CD8-positive, alpha-beta memory T cell (primary cell): Measurements from ENCODE around the gene RABL6. TPM values are rescaled to one million over a fixed set of nuclear protein-coding genes. Genes with fewer than 3 reads are reported as not detected.

Experiments used
- CTCF ChIA-PET: fragments of 350-600 bp; sonication (Branson Sonifier 250); formaldehyde crosslinking; loops from one replicate; lab custom pipeline; 2021; ENCODE audit warnings: antibody characterized with exemption; lab: Charles Lee
- POLR2A ChIA-PET: fragments of 350-600 bp; sonication (Branson Sonifier 250); formaldehyde crosslinking; loops from one replicate; lab custom pipeline; 2021; ENCODE audit warnings: antibody characterized with exemption; lab: Charles Lee
- DNase-seq, 5 donors: peaks; one replicate each; pipeline versions ENCODE4 v3.0.0 to v3.0.0-alpha.2; 2020 to 2022; ENCODE audit warnings: mixed read lengths in 1 of 5
- H3K27ac ChIP-seq: one replicate; pipeline ENCODE4 v1.7.0; 2013; ENCODE audit warnings: low read depth, mild to moderate bottlenecking, low read length, moderate library complexity
- H3K27me3 ChIP-seq: 2 replicates; pipeline ENCODE4 v1.7.0; 2013; ENCODE audit warnings: low read length, mild to moderate bottlenecking; ENCODE audit not compliant: insufficient read depth, poor library complexity, severe bottlenecking
- H3K36me3 ChIP-seq: 2 replicates; pipeline ENCODE4 v1.7.0; 2013; ENCODE audit warnings: mild to moderate bottlenecking, low read length, moderate library complexity; ENCODE audit not compliant: insufficient read depth
- H3K4me1 ChIP-seq: 2 replicates; pipeline ENCODE4 v1.7.0; 2013; ENCODE audit warnings: mild to moderate bottlenecking, low read length, moderate library complexity; ENCODE audit not compliant: insufficient read depth
- H3K4me3 ChIP-seq: 2 replicates; pipeline ENCODE4 v1.7.0; 2013; ENCODE audit warnings: mild to moderate bottlenecking, low read length
- H3K9me3 ChIP-seq: 2 replicates; pipeline ENCODE4 v1.7.0; 2013; ENCODE audit warnings: mild to moderate bottlenecking, low read length
- H3K27ac Mint-ChIP-seq, 8 donors: one replicate each; pipeline ENCODE4 v1.8.0; 2020 to 2021; ENCODE audit warnings: mixed read lengths in 8 of 8, mild to moderate bottlenecking in 6 of 8, inconsistent platforms in 3 of 8, moderate library complexity in 3 of 8
- H3K27me3 Mint-ChIP-seq, 2 donors: one replicate each; pipeline ENCODE4 v1.8.0; 2020 to 2021; ENCODE audit warnings: mixed read lengths in 2 of 2, mild to moderate bottlenecking in 1 of 2, moderate library complexity in 1 of 2
- H3K36me3 Mint-ChIP-seq, 3 donors: one replicate each; pipeline ENCODE4 v1.8.0; 2020 to 2021; ENCODE audit warnings: mixed read lengths in 3 of 3, inconsistent platforms in 1 of 3, mild to moderate bottlenecking in 1 of 3
- H3K4me1 Mint-ChIP-seq, 3 donors: one replicate each; pipeline ENCODE4 v1.8.0; 2020 to 2021; ENCODE audit warnings: mixed read lengths in 3 of 3, inconsistent platforms in 1 of 3, mild to moderate bottlenecking in 1 of 3
- H3K4me3 Mint-ChIP-seq, 7 donors: one replicate each; pipeline ENCODE4 v1.8.0; 2020 to 2021; ENCODE audit warnings: mixed read lengths in 7 of 7, mild to moderate bottlenecking in 6 of 7, moderate library complexity in 4 of 7, inconsistent platforms in 2 of 7
- H3K9me3 Mint-ChIP-seq, 5 donors: one replicate each; pipeline ENCODE4 v1.8.0; 2020 to 2022; ENCODE audit warnings: mixed read lengths in 5 of 5, mild to moderate bottlenecking in 3 of 5, moderate library complexity in 2 of 5, inconsistent platforms in 1 of 5
- polyA plus RNA-seq: library from polyadenylated mRNA; unstranded; fragments of 300-500 nt; fragmentation: Illumina TruSeq; gene quantifications from one replicate; pipeline ENCODE4 v1.2.3, GENCODE V29; 2021
- total RNA-seq, 2 experiments: library from RNA; stranded (reverse); gene quantifications; one replicate each; pipeline ENCODE4 v1.2.3, GENCODE V29; 2021

The RABL6 gene
- total and polyA plus RNA-seq, 3 experiments from 2014 or later = 20.9 to 106 (median 98.2) TPM

DNA sequence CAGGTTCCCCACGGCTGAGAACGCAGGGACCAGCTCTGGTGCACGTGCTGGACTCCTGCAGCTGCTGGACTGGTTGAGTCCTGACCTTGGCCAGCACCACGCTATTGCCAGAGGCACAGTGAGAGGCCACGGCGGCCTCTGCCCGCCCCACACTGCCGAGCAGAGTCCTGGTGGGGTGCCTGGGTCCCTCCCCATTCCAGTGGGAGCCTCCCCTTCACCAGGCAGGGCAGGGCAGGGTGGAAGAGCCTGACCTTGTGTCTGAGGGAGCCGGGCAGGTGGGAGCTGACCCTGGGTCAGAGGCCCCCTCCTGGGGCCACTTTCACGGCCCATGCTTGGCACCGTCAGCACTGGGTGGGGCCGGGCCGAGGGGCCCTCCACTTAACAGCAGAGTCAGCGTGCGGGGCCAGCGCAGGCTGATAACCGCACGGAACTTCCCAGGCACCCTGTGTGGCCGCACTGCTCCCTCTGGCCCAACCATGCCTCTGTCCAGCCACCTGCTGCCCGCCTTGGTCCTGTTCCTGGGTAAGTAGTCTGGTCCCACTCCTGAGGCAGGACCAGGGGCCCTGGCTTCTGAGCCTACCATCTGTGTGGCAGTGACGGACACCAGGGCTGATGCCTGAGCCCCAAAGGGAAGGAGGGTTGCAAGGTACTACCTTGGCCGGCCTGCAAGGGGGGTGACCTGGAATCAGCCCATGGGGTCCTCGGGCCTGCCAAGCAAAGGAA, 44.4 kb downstream of the RABL6 start, which contains the start of gene MAMDC4:
MAMDC4 (plus strand) TSS at position 406 of the 723 bp plus-strand sequence; CDS start at position 477, 71 bp downstream.
- peak within 1 kb of the TSS in 1 of 7 donors; percentile 68 for H3K4me3 Mint-ChIP-seq
- POLR2A ChIA-PET = no interaction called here
- peak in 1 of 5 donors; percentile 43 for DNase-seq
- CTCF ChIA-PET = interaction anchor here (1.5 to 1.6 kb wide), 2 partner anchors 10 to 195 kb away, joined by 3 to 6 read pairs; partner anchors contain the start of gene AJM1
- H3K27ac ChIP-seq = no peak within 1 kb of the TSS
- peaks cover 4 to 12% of the 10 kb centered on the region in 2 donors for H3K27me3 Mint-ChIP-seq
- peaks cover 4% of the 10 kb centered on the region for H3K27me3 ChIP-seq
- no peaks in the 10 kb centered on the region for H3K9me3 ChIP-seq
- H3K36me3 Mint-ChIP-seq = peaks cover 0 to 5% (median 0%) of the 10 kb centered on the region in 3 donors
- H3K4me1 ChIP-seq = peaks cover 17% of the 10 kb centered on the region
- H3K27ac Mint-ChIP-seq = peak within 1 kb of the TSS in 2 of 8 donors; percentile 24 to 27
- H3K4me1 Mint-ChIP-seq = peaks cover 0 to 21% (median 10%) of the 10 kb centered on the region in 3 donors
- H3K9me3 Mint-ChIP-seq = peaks cover 0 to 2% (median 0%) of the 10 kb centered on the region in 5 donors
- H3K36me3 ChIP-seq = no peaks in the 10 kb centered on the region
- no peak within 1 kb of the TSS for H3K4me3 ChIP-seq

DNA sequence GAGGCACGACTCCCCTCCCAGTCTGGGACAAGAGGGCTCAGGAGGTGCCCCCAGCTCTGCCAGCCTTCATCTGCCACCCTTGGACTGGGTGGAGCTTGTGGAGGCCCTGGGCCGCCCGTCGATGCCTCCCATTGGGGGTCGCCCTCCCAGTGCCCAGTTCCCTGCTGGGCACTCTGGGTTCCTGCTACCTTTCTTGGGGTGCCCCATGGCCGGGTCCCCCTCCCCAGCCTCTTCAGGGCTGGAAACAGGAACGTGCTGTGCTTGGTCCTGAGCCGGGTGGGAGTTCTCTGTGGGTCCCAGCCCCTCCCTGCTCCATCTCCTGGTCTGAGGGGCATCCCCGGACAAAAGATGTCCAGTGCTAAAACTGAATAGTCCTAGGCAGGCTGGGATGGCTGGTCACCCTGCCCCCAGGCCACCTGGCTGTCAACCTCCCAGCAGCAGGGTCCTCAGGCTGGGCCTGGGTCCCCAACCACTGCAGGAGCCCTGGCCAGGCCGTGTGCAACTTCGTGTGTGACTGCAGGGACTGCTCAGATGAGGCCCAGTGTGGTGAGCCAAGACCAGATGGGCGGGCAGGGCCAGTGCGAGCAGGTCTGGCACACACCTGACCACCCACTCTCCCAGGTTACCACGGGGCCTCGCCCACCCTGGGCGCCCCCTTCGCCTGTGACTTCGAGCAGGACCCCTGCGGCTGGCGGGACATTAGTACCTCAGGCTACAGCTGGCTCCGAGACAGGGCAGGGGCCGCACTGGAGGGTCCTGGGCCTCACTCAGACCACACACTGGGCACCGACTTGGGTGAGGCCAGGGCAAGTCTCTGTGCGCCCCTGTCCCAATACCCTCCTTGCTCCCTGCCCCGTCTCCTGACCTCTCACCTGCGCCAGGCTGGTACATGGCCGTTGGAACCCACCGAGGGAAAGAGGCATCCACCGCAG, 45.2 kb downstream of the RABL6 start:
- H3K4me1 Mint-ChIP-seq = peaks cover 0 to 14% (median 6%) of the 10 kb centered on the region in 3 donors
- H3K9me3 Mint-ChIP-seq = peaks cover 0 to 2% (median 0%) of the 10 kb centered on the region in 5 donors
- peaks cover 0 to 7% of the 10 kb centered on the region in 2 donors for H3K27me3 Mint-ChIP-seq
- DNase-seq = peak in 1 of 5 donors; percentile 41
- H3K4me1 ChIP-seq = peaks cover 12% of the 10 kb centered on the region
- ChIA-PET CTCF (interaction anchor here (1.6 kb wide), 1 partner anchor 194 kb away, joined by 3 read pairs; no protein-coding TSS in a partner anchor), POLR2A (no interaction called here)
- no peak overlapping the region for H3K27ac Mint-ChIP-seq
- H3K9me3 ChIP-seq = no peaks in the 10 kb centered on the region
- no peak overlapping the region for H3K27ac ChIP-seq
- no peak overlapping the region for H3K4me3 ChIP-seq
- H3K27me3 ChIP-seq = peaks cover 2% of the 10 kb centered on the region
- H3K36me3 ChIP-seq = no peaks in the 10 kb centered on the region
- H3K36me3 Mint-ChIP-seq = peaks cover 0 to 5% (median 0%) of the 10 kb centered on the region in 3 donors
- H3K4me3 Mint-ChIP-seq = no peak overlapping the region

DNA sequence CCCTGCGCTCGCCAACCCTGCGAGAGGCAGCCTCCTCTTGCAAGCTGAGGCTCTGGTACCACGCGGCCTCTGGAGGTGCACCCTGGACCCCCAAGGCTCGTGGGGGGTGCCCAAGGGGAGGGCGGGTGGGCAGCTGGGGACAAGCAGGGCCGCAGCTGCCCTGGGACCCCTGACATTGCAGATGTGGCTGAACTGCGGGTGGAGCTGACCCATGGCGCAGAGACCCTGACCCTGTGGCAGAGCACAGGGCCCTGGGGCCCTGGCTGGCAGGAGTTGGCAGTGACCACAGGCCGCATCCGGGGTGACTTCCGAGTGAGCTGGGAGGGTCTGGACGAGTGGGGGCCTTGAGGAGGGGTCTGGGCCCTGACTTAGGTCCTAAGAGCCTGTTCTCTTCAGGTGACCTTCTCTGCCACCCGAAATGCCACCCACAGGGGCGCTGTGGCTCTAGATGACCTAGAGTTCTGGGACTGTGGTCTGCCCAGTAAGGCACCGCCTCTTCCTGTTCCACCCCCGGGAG, 45.9 kb downstream of the RABL6 start:
- ChIA-PET CTCF (no interaction called here), POLR2A (no interaction called here)
- H3K4me3 ChIP-seq = no peak overlapping the region
- Mint-ChIP-seq H3K27ac (no peak overlapping the region), H3K9me3 (peaks cover 0 to 2% (median 0%) of the 10 kb centered on the region in 5 donors), H3K4me3 (no peak overlapping the region), H3K36me3 (peaks cover 0 to 5% (median 0%) of the 10 kb centered on the region in 3 donors), H3K27me3 (peaks cover 0 to 5% of the 10 kb centered on the region in 2 donors), H3K4me1 (peaks cover 0 to 12% (median 5%) of the 10 kb centered on the region in 3 donors)
- no peaks in the 10 kb centered on the region for H3K9me3 ChIP-seq
- no peak overlapping the region for H3K27ac ChIP-seq
- DNase-seq = peak in 1 of 5 donors; percentile 43
- no peaks in the 10 kb centered on the region for H3K36me3 ChIP-seq
- H3K4me1 ChIP-seq = peaks cover 9% of the 10 kb centered on the region
- no peaks in the 10 kb centered on the region for H3K27me3 ChIP-seq

DNA sequence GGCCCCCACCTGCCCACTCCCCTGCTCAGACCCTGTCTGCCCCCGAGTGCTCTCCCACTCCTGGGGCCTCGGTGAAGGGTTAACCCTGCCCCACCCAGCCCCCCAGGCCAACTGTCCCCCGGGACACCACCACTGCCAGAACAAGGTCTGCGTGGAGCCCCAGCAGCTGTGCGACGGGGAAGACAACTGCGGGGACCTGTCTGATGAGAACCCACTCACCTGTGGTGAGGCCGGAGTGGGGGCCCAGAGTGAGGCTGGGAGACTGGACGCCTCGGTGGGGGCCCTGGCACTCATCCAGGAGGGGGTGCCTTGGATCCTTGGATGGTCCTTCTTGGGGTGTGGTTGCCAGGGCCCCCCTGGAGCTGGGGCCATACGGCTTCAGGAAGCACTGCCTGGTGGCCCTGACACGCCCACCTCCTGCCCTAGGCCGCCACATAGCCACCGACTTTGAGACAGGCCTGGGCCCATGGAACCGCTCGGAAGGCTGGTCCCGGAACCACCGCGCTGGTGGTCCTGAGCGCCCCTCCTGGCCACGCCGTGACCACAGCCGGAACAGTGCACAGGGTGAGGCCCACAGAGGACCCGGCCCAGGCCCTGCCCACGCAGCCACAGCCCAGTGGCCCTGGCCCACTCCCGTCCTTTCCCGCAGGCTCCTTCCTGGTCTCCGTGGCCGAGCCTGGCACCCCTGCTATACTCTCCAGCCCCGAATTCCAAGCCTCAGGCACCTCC, 46.5 kb downstream of the RABL6 start:
- peak in 1 of 5 donors; percentile 44 for DNase-seq
- ChIA-PET CTCF (no interaction called here), POLR2A (no interaction called here)
- Histone ChIP-seq H3K4me3 (no peak overlapping the region), H3K27ac (no peak overlapping the region), H3K9me3 (no peaks in the 10 kb centered on the region), H3K4me1 (peaks cover 9% of the 10 kb centered on the region), H3K36me3 (no peaks in the 10 kb centered on the region), H3K27me3 (no peaks in the 10 kb centered on the region)
- Mint-ChIP-seq H3K4me3 (no peak overlapping the region), H3K36me3 (peaks cover 0 to 1% (median 0%) of the 10 kb centered on the region in 3 donors), H3K9me3 (no peaks in the 10 kb centered on the region), H3K4me1 (peaks cover 0 to 8% (median 2%) of the 10 kb centered on the region in 3 donors), H3K27ac (no peak overlapping the region), H3K27me3 (peaks cover 0 to 1% of the 10 kb centered on the region in 2 donors)

DNA sequence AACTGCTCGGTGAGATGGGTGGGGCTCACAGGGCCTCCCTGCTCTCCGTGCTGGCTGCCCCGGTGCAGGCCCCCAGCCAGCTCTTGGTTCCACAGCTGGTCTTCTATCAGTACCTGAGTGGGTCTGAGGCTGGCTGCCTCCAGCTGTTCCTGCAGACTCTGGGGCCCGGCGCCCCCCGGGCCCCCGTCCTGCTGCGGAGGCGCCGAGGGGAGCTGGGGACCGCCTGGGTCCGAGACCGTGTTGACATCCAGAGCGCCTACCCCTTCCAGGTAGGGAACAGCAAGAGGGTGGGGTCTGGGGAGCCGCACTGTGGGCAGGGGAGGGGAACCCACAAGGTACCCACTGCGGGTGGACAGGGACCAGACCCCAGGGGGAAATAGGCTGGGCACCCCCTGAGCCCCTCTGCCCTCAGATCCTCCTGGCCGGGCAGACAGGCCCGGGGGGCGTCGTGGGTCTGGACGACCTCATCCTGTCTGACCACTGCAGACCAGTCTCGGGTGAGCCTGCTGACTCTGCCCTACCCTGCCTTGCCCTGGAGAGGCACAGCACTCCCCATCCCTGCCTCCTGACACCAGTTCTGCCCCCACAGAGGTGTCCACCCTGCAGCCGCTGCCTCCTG, 47.2 kb downstream of the RABL6 start:
- Histone ChIP-seq H3K4me3 (no peak overlapping the region), H3K9me3 (no peaks in the 10 kb centered on the region), H3K36me3 (no peaks in the 10 kb centered on the region), H3K27me3 (no peaks in the 10 kb centered on the region), H3K4me1 (peaks cover 6% of the 10 kb centered on the region), H3K27ac (no peak overlapping the region)
- Mint-ChIP-seq H3K9me3 (no peaks in the 10 kb centered on the region), H3K27ac (no peak overlapping the region), H3K27me3 (no peaks in the 10 kb centered on the region), H3K4me3 (no peak overlapping the region), H3K36me3 (no peaks in the 10 kb centered on the region), H3K4me1 (peaks cover 0 to 3% (median 0%) of the 10 kb centered on the region in 3 donors)
- ChIA-PET CTCF (no interaction called here), POLR2A (no interaction called here)
- peak in 1 of 5 donors; percentile 41 for DNase-seq

DNA sequence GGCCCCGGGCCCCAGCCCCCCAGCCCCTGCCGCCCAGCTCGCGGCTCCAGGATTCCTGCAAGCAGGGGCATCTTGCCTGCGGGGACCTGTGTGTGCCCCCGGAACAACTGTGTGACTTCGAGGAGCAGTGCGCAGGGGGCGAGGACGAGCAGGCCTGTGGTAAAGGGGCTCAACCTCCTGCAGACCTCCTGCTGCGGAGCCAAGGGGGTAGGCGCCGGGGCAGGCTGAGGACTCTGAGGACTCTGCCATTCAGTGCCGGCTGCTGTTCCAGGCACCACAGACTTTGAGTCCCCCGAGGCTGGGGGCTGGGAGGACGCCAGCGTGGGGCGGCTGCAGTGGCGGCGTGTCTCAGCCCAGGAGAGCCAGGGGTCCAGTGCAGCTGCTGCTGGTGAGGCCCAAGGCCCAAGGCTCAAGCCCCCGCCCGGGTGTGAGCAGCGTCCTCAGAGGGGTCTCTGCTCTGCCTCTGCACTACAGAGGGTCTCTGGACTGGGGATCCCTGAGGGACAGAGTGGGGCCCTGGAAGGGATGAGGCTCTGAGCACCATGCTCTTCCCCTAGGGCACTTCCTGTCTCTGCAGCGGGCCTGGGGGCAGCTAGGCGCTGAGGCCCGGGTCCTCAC, 47.8 kb downstream of the RABL6 start:
- no peaks in the 10 kb centered on the region for H3K27me3 Mint-ChIP-seq
- H3K9me3 ChIP-seq = no peaks in the 10 kb centered on the region
- no peaks in the 10 kb centered on the region for H3K4me1 Mint-ChIP-seq
- no peak overlapping the region for H3K4me3 ChIP-seq
- H3K9me3 Mint-ChIP-seq = no peaks in the 10 kb centered on the region
- peaks cover 0 to 3% (median 0%) of the 10 kb centered on the region in 3 donors for H3K36me3 Mint-ChIP-seq
- no peak overlapping the region for H3K27ac ChIP-seq
- H3K4me1 ChIP-seq = no peaks in the 10 kb centered on the region
- no peaks in the 10 kb centered on the region for H3K27me3 ChIP-seq
- CTCF ChIA-PET = no interaction called here
- H3K4me3 Mint-ChIP-seq = no peak overlapping the region
- H3K27ac Mint-ChIP-seq = no peak overlapping the region
- no peaks in the 10 kb centered on the region for H3K36me3 ChIP-seq
- no peak for DNase-seq
- POLR2A ChIA-PET = no interaction called here

GRCh38 chr9:136856079-136856476, 48.3 kb downstream of the RABL6 start:
- Histone ChIP-seq H3K27ac (no peak overlapping the region), H3K36me3 (no peaks in the 10 kb centered on the region), H3K27me3 (no peaks in the 10 kb centered on the region), H3K9me3 (no peaks in the 10 kb centered on the region), H3K4me3 (no peak overlapping the region), H3K4me1 (no peaks in the 10 kb centered on the region)
- Mint-ChIP-seq H3K9me3 (no peaks in the 10 kb centered on the region), H3K4me1 (no peaks in the 10 kb centered on the region), H3K36me3 (peaks cover 0 to 4% (median 0%) of the 10 kb centered on the region in 3 donors), H3K27ac (peak overlapping the region in 1 of 8 donors; percentile 33), H3K4me3 (no peak overlapping the region), H3K27me3 (no peaks in the 10 kb centered on the region)
- no peak for DNase-seq
- ChIA-PET POLR2A (no interaction called here), CTCF (interaction anchor here (1.8 kb wide), 1 partner anchor 173 kb away, joined by 5 read pairs; no protein-coding TSS in a partner anchor)
